HG02588 (cell line): Measurements from ENCODE around the gene RETREG3.
"Not testable (repeated sequence)": the region's sequence is repeated elsewhere in the genome, so short reads cannot be mapped to it uniquely, and the experiment has no call there.

Source experiments
- ATAC-seq: cut with Tn5 transposase; IDR thresholded peaks from one replicate; pipeline ENCODE4 v1.9.1; 2021; ENCODE audit warnings: mild to moderate bottlenecking, moderate library complexity; ENCODE audit not compliant: unreplicated experiment

The RETREG3 gene

GRCh38 chr17:42554250-42555121 lies 54.7 kb downstream of the RETREG3 start:
- ATAC-seq = peak; percentile 65

- no peak for ATAC-seq
These were observed 55.3 kb downstream of the RETREG3 start for GRCh38 chr17:42553866-42554249.

DNA sequence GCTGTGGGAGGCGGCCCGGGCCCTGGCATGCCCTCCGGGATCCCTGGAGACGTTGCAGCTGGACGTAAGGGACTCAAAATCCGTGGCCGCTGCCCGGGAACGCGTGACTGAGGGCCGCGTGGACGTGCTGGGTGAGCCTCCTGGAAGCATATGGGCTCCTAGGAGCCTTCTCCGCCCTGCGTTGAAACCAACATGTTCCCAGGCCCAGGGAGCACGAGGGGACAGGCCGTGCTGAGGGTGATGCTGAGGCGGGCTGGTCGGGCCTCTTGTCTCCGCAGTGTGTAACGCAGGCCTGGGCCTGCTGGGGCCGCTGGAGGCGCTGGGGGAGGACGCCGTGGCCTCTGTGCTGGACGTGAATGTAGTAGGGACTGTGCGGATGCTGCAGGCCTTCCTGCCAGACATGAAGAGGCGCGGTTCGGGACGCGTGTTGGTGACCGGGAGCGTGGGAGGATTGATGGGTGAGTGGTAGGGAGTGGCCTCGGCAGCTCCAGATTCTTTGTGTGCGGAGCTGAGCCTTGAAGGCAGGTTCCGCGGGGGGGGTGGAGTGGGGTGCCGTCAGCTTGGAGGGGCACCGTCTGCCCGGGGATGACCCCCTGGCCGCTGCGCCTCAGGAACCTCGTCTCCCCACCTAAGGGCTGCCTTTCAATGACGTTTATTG lies 55.9 kb downstream of the RETREG3 start:
- ATAC-seq = no peak

GRCh38 chr17:42552736-42553135 lies 56.4 kb downstream of the RETREG3 start, which contains the start of gene HSD17B1:
Gene HSD17B1, plus strand, starts transcription at chr17:42552923. Its CDS starts 11 bp downstream, at chr17:42552934.
- ATAC-seq = not testable (repeated sequence)

DNA sequence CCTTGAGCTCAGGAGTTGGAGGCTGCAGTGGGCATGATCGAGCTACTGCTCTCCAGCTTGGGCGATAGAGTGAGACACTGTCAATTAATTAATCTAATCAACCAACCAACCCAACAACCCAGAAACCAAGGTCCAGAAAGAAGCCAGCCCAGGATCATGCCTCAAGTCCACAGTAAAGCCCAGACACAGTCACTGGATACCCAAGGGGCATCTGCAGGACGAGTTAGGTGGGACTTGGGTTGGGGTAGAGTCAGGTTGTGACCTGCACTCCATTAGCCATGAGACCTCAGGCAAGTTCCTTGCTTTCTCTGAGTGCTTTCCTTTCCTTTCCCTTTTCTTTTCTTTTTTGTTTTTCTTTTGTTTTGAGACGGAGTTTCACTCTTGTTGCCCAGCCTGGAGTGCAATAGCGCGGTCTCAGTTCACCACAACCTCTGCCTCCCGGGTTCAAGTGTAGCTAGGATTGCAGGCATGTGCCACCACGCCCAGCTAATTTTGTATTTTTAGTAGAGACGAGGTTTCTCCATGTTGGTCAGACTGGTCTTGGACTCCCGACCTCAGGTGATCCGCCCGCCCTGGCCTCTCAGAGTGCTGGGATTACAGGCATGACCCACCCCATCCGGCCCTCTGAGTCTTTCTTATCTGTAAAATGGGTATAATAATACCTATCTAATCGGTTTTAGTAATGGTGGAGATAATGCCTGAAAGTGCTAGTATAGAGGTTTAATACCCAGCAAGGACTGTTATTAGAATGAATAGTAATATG lies 60.0 kb downstream of the RETREG3 start:
- no peak for ATAC-seq

- ATAC-seq = peak; percentile 43
These were observed 60.9 kb downstream of the RETREG3 start for GRCh38 chr17:42548070-42548837.

DNA sequence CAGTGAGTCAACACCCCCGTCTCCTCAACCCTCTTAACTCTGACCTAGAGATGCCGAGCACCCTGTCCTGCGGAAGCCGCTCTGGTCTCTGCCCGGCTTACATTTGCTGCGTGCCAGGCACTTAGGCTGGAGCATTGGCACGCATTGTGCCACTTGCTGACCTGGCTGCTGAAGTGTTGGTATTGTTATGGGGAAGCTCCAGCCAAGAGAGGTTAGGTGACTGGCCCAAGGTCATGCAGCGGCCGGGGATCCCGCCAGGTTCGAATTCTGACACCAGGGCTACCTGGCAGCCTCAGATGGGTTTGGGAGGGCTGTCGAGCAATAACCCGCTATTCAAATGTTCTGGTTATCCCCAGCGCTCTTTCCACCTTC lies 61.5 kb downstream of the RETREG3 start:
- no peak for ATAC-seq

- no peak for ATAC-seq
These were observed 62.1 kb downstream of the RETREG3 start for GRCh38 chr17:42547001-42547461.

DNA sequence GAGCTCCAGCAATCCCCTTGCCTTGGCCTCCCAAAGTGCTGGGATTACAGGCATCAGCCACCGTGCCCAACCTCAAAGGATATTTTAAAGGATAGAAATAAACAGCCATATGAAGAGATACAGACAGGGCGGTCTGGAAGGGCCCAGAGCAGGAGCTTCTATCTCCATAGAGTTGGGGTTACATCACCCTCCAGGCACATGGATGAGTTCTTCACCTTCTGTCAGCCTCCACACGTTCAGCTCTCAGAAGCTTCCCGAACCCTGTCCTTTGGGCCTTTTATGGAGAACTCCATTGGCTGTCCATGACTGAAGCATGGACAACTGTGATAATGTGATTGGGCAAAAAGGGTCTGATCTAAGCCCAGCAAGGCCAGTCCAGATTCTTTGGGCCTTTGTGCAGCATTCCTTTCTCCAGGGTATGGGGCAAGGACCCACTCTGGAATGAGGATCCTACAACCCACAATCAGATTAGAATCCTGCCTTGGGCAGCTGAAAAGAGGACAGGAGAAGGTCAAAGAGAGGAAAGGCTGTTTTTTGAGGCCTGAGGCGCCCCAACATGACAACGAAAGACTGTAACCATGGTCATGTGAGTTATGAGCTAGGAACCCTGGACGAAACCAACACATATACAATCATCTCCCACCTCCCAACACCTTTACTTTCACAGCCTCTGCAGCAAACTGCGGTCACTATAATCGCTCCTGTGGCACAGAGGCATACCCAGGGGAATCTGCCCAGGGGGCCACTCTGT lies 63.2 kb downstream of the RETREG3 start:
- ATAC-seq = not testable (repeated sequence)

- no peak for ATAC-seq
These were observed 64.3 kb downstream of the RETREG3 start for GRCh38 chr17:42544874-42545283.

DNA sequence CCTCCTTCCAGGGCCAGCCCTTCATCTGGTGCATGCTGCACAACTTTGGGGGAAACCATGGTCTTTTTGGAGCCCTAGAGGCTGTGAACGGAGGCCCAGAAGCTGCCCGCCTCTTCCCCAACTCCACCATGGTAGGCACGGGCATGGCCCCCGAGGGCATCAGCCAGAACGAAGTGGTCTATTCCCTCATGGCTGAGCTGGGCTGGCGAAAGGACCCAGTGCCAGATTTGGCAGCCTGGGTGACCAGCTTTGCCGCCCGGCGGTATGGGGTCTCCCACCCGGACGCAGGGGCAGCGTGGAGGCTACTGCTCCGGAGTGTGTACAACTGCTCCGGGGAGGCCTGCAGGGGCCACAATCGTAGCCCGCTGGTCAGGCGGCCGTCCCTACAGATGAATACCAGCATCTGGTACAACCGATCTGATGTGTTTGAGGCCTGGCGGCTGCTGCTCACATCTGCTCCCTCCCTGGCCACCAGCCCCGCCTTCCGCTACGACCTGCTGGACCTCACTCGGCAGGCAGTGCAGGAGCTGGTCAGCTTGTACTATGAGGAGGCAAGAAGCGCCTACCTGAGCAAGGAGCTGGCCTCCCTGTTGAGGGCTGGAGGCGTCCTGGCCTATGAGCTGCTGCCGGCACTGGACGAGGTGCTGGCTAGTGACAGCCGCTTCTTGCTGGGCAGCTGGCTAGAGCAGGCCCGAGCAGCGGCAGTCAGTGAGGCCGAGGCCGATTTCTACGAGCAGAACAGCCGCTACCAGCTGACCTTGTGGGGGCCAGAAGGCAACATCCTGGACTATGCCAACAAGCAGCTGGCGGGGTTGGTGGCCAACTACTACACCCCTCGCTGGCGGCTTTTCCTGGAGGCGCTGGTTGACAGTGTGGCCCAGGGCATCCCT lies 65.7 kb downstream of the RETREG3 start:
- ATAC-seq = no peak

DNA sequence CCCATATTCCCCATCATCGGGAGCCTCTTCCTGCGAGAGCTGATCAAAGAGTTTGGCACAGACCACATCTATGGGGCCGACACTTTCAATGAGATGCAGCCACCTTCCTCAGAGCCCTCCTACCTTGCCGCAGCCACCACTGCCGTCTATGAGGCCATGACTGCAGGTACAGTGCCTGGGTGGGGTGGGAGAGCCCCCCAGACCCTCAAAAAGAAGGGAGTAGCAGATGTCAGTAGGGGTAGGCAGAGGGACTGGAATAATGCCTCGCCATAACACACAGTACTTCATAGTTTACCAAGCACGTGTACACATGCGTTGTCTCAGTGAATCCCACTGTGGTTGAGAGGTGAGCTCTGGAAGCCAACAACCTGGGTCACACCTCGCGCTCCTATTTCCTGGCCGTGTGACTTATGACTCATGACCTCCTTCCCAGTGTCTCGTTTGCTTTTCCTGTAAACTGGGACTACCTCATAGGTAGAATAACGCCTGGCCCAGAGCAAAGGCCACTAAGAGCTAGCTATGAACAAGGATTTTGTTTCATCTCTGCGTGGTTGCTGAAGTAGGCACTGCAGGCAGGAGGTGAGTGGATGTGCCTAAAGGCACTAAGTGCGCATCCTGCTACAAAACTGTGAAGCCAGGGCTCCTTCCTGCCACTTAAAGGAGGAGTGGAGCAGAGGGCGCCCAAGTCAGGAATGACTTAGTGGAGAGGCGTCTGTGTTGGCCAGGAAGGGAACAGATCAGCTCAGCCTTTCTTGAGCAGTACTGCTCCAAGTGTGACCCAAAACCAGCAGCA lies 67.9 kb downstream of the RETREG3 start:
- no peak for ATAC-seq

- ATAC-seq = not testable (repeated sequence)
These were observed 68.6 kb downstream of the RETREG3 start for GRCh38 chr17:42540558-42540957.

DNA sequence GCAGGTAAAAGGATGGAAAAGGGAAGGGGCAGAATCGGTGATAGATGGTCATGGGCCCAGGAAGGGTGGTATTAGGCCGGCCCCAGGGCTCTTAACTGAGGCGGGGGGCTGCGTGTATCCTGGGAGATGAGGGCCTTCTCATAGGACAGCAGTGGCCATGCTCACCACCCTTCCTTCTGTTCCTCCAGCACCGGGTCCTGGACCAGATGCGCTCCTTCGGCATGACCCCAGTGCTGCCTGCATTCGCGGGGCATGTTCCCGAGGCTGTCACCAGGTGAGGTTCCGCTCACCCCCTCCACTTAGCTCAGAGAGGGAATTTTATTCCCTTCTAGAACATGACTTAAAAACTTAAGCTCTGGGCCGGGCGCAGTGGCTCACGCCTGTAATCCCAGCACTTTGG lies 70.7 kb downstream of the RETREG3 start:
- no peak for ATAC-seq

DNA sequence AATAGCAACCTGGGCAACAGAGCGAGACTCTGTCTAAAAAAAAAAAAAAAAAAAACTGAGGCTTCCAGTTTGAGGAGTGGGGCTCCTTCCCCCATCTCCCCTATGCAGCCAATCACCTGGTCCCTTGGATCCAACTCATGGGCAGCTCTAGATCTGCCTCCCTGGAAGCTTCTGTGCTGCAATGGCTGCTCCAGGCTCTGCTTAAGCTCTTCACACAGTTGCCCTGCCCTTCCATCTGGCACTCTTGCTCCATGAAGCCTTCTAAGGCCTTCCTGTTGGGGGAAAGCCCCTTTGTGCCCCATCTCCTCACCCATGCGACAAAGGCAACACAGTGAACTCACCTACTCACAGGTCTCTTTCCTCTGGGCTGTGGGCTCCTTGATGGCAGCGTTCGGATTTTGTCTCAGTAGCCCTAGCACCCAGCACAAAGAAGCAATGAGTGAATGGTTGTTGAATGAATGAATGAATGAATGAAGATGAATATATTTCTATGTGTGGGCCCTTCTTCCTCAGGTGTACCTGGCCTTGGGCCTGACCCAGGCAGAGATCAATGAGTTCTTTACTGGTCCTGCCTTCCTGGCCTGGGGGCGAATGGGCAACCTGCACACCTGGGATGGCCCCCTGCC lies 71.2 kb downstream of the RETREG3 start:
- ATAC-seq = no peak

- no peak for ATAC-seq
These were observed 71.9 kb downstream of the RETREG3 start for GRCh38 chr17:42537156-42537805.
